ENCODE results near the gene ZFYVE16.
"Not testable (repeated sequence)": the region's sequence is repeated elsewhere in the genome, so short reads cannot be mapped to it uniquely, and the experiment has no call there.

ZFYVE16 gene

GRCh38 chr5:80399526-80400239 lies 8.2 kb upstream of the ZFYVE16 start:
- H3K27me3 Mint-ChIP-seq = peaks cover 14% of the 10 kb centered on the region
- H3K4me3 Mint-ChIP-seq = no peak overlapping the region
- no peaks in the 10 kb centered on the region for H3K9me3 Mint-ChIP-seq
- peak; percentile 91 for ATAC-seq
- no peaks in the 10 kb centered on the region for H3K36me3 Mint-ChIP-seq
- peak overlapping the region; percentile 80 for H3K27ac Mint-ChIP-seq
- H3K4me1 Mint-ChIP-seq = peaks cover 14% of the 10 kb centered on the region

- Mint-ChIP-seq H3K27ac (peak overlapping the region; percentile 80), H3K4me1 (peaks cover 14% of the 10 kb centered on the region)
- not testable (repeated sequence) for H3K36me3 Mint-ChIP-seq, H3K4me3 Mint-ChIP-seq, H3K9me3 Mint-ChIP-seq, H3K27me3 Mint-ChIP-seq, ATAC-seq
These were observed 7.5 kb upstream of the ZFYVE16 start for GRCh38 chr5:80400368-80400767.

GRCh38 chr5:80403782-80404181 lies 4.1 kb upstream of the ZFYVE16 start:
- no peak for ATAC-seq
- H3K4me1 Mint-ChIP-seq = peaks cover 24% of the 10 kb centered on the region
- H3K36me3 Mint-ChIP-seq = no peaks in the 10 kb centered on the region
- no peak overlapping the region for H3K4me3 Mint-ChIP-seq
- H3K9me3 Mint-ChIP-seq = no peaks in the 10 kb centered on the region
- H3K27ac Mint-ChIP-seq = no peak overlapping the region
- no peaks in the 10 kb centered on the region for H3K27me3 Mint-ChIP-seq

GRCh38 chr5:80406980-80407734 lies 707 bp upstream of the ZFYVE16 start:
- Mint-ChIP-seq H3K27ac (peak overlapping the region; percentile 96), H3K4me3 (peak overlapping the region; percentile 88), H3K9me3 (no peaks in the 10 kb centered on the region), H3K27me3 (no peaks in the 10 kb centered on the region), H3K4me1 (peaks cover 25% of the 10 kb centered on the region), H3K36me3 (no peaks in the 10 kb centered on the region)
- no peak for ATAC-seq

GRCh38 chr5:80408484-80409366 lies 861 bp downstream of the ZFYVE16 start:
- peak overlapping the region; percentile 88 for H3K4me3 Mint-ChIP-seq
- ATAC-seq = peak; percentile 51
- H3K36me3 Mint-ChIP-seq = no peaks in the 10 kb centered on the region
- H3K27me3 Mint-ChIP-seq = no peaks in the 10 kb centered on the region
- H3K27ac Mint-ChIP-seq = peak overlapping the region; percentile 96
- H3K4me1 Mint-ChIP-seq = peaks cover 27% of the 10 kb centered on the region
- H3K9me3 Mint-ChIP-seq = no peaks in the 10 kb centered on the region

- no peaks in the 10 kb centered on the region for H3K9me3 Mint-ChIP-seq
- no peak overlapping the region for H3K4me3 Mint-ChIP-seq
- H3K27ac Mint-ChIP-seq = no peak overlapping the region
- H3K36me3 Mint-ChIP-seq = peaks cover 7% of the 10 kb centered on the region
- no peaks in the 10 kb centered on the region for H3K27me3 Mint-ChIP-seq
- no peak for ATAC-seq
- peaks cover 35% of the 10 kb centered on the region for H3K4me1 Mint-ChIP-seq
These were observed 1.6 kb downstream of the ZFYVE16 start for GRCh38 chr5:80409367-80409966.

GRCh38 chr5:80411589-80412219 lies 3.8 kb downstream of the ZFYVE16 start:
- H3K4me1 Mint-ChIP-seq = peaks cover 41% of the 10 kb centered on the region
- H3K27ac Mint-ChIP-seq = no peak overlapping the region
- ATAC-seq = no peak
- H3K9me3 Mint-ChIP-seq = no peaks in the 10 kb centered on the region
- no peaks in the 10 kb centered on the region for H3K27me3 Mint-ChIP-seq
- H3K4me3 Mint-ChIP-seq = no peak overlapping the region
- H3K36me3 Mint-ChIP-seq = peaks cover 13% of the 10 kb centered on the region

- peaks cover 28% of the 10 kb centered on the region for H3K4me1 Mint-ChIP-seq
- no peaks in the 10 kb centered on the region for H3K27me3 Mint-ChIP-seq
- no peak for ATAC-seq
- H3K4me3 Mint-ChIP-seq = no peak overlapping the region
- H3K27ac Mint-ChIP-seq = no peak overlapping the region
- no peaks in the 10 kb centered on the region for H3K9me3 Mint-ChIP-seq
- peaks cover 19% of the 10 kb centered on the region for H3K36me3 Mint-ChIP-seq
These were observed 6.2 kb downstream of the ZFYVE16 start for GRCh38 chr5:80414113-80414512.

GRCh38 chr5:80417973-80418372 lies 10.1 kb downstream of the ZFYVE16 start:
- Mint-ChIP-seq H3K36me3 (peaks cover 32% of the 10 kb centered on the region), H3K27ac (no peak overlapping the region), H3K4me3 (no peak overlapping the region), H3K4me1 (peaks cover 16% of the 10 kb centered on the region), H3K9me3 (no peaks in the 10 kb centered on the region), H3K27me3 (no peaks in the 10 kb centered on the region)
- no peak for ATAC-seq

- H3K4me3 Mint-ChIP-seq, H3K27ac Mint-ChIP-seq: not testable (repeated sequence)
- peaks cover 42% of the 10 kb centered on the region for H3K36me3 Mint-ChIP-seq
These were observed 16.5 kb downstream of the ZFYVE16 start for GRCh38 chr5:80424365-80424764.

GRCh38 chr5:80435476-80435875 lies 27.6 kb downstream of the ZFYVE16 start:
- H3K4me1 Mint-ChIP-seq = no peaks in the 10 kb centered on the region
- no peak for ATAC-seq
- no peaks in the 10 kb centered on the region for H3K9me3 Mint-ChIP-seq
- H3K4me3 Mint-ChIP-seq = no peak overlapping the region
- no peaks in the 10 kb centered on the region for H3K27me3 Mint-ChIP-seq
- H3K36me3 Mint-ChIP-seq = peaks cover 32% of the 10 kb centered on the region
- no peak overlapping the region for H3K27ac Mint-ChIP-seq

More at GRCh38 chr5:80424365-80424764, 16.5 kb downstream of the ZFYVE16 start:
- not testable (repeated sequence) for H3K9me3 Mint-ChIP-seq, H3K27me3 Mint-ChIP-seq, ATAC-seq
- H3K4me1 Mint-ChIP-seq = peaks cover 16% of the 10 kb centered on the region

GRCh38 chr5:80437326-80437725 lies 29.5 kb downstream of the ZFYVE16 start:
- no peaks in the 10 kb centered on the region for H3K4me1 Mint-ChIP-seq
- no peaks in the 10 kb centered on the region for H3K9me3 Mint-ChIP-seq
- H3K27me3 Mint-ChIP-seq = no peaks in the 10 kb centered on the region
- peaks cover 48% of the 10 kb centered on the region for H3K36me3 Mint-ChIP-seq
- H3K4me3 Mint-ChIP-seq = no peak overlapping the region
- no peak for ATAC-seq
- H3K27ac Mint-ChIP-seq = no peak overlapping the region

GRCh38 chr5:80438739-80439138 lies 30.9 kb downstream of the ZFYVE16 start:
- no peaks in the 10 kb centered on the region for H3K27me3 Mint-ChIP-seq
- no peak overlapping the region for H3K27ac Mint-ChIP-seq
- no peak overlapping the region for H3K4me3 Mint-ChIP-seq
- no peaks in the 10 kb centered on the region for H3K4me1 Mint-ChIP-seq
- no peak for ATAC-seq
- H3K36me3 Mint-ChIP-seq = peaks cover 56% of the 10 kb centered on the region
- H3K9me3 Mint-ChIP-seq = no peaks in the 10 kb centered on the region

- ATAC-seq = no peak
- H3K27me3 Mint-ChIP-seq = no peaks in the 10 kb centered on the region
- no peaks in the 10 kb centered on the region for H3K9me3 Mint-ChIP-seq
- H3K36me3 Mint-ChIP-seq = peaks cover 56% of the 10 kb centered on the region
- H3K27ac Mint-ChIP-seq = no peak overlapping the region
- no peak overlapping the region for H3K4me3 Mint-ChIP-seq
- H3K4me1 Mint-ChIP-seq = no peaks in the 10 kb centered on the region
These were observed 31.3 kb downstream of the ZFYVE16 start for GRCh38 chr5:80439213-80439612.
